ENCODE measurements around the gene TMEM259. TPM values are rescaled to one million over a fixed set of nuclear protein-coding genes. Genes with fewer than 3 reads are reported as not detected.
A peak's percentile ranks its signal among the peaks of the same experiment; 100 is the strongest.
"Not testable (repeated sequence)": the region's sequence is repeated elsewhere in the genome, so short reads cannot be mapped to it uniquely, and the experiment has no call there.

The TMEM259 gene
- total RNA-seq, 1 experiment from 2014 or later = 120 TPM

DNA sequence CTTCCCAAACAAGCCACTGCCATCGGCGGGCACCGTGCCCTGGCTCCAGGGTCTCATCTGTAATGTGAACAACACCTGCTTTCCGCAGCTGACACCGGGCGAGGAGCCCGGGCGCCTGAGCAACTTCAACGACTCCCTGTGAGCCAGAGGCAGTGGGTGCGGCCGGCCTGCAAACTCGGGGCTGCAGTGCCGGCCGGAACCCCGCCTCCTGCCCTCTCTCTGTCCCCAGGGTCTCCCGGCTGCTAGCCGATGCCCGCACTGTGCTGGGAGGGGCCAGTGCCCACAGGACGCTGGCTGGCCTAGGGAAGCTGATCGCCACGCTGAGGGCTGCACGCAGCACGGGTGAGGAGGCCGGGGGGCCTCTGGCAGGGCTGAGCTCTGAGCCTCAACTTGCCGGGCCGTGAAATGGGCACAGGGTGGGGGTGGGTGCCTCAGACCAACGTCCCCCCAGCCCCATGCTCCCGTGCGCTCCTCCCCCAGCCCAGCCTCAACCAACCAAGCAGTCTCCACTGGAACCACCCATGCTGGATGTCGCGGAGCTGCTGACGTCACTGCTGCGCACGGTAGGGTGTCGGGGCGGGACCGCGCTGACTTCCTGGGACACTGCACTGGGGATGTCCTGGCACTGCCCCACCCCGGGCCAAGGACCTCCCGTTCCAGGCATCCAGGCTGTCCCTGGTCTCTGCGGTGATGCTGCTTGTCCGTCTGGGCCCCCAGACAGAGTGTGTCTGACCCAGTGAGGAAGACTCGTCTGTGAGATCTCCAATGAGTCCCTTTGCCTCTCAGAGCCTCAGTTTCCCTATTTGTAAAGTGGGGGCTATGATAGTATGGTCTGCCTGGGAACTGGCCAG lies 21.1 kb upstream of the TMEM259 start:
- peak; percentile 89 for DNase-seq (ENCODE audit: low read depth)
- in situ Hi-C loops (cut with HindIII; ENCODE audit: low pct_unique_long_range_greater_than_20kb, low sequenced_read_pairs) = no loop called here

DNA sequence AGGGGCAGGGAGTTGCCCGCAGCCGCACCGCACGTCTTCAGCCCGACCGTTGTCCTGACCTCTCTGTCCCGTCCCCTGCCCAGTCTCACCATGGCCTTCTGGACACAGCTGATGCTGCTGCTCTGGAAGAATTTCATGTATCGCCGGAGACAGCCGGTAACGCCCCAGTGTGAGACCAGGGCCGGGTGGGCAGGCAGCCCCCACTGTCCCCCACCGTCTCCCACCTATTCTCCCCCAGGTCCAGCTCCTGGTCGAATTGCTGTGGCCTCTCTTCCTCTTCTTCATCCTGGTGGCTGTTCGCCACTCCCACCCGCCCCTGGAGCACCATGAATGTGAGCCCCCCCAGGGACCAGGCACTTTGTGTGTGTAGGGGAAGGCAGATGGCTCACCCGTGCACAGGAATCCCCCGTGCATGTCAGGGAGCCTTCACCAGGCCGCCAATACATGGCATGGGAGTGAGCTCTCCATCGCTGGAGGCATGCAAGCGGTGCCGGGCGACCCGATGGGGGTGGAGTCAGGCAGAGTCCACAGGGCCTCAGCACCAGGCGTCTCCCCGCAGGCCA lies 20.4 kb upstream of the TMEM259 start:
- DNase-seq (ENCODE audit: low read depth) = no peak
- in situ Hi-C loops (cut with HindIII; ENCODE audit: low pct_unique_long_range_greater_than_20kb, low sequenced_read_pairs) = no loop called here

DNA sequence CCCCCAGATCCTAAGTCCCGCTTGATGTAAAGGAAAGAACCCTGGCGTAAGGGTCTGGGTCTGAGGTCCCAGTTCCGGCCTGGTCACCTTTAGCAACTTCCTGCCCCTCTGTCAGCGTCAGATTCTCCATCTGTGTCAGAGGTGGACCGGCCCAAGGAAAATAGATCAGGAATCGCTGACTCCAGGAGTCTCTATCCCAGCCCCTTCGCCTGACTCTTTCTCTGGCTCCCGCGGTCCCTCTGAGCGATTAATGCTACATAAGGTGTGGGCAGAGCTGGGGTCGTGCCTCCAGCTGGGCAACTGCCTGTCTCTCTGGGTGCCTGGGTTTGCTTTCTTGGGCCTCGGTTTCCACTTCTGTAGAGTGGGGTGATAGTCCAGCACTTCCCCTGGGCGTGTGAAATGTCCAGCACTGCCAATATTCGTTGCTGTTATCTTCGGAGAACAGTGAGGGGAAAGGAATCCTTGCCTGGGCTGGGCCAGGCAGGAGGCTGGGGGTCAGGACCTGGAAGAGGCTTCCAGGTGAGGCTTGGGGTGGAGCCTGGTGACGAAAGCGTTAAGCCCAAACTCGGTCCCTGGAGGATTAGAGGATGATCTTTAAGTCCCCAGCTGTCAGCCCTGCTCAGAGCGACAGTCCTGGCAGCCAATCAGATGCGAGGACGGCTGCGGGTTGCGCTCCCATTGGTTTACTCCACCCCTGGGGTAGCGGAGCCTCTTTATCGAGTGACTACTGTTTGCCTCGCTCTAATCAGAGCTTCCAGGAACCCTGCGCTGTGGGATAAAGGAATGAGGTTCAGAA lies 19.8 kb upstream of the TMEM259 start:
- in situ Hi-C loops (cut with HindIII; ENCODE audit: low pct_unique_long_range_greater_than_20kb, low sequenced_read_pairs) = no loop called here
- peak; percentile 83 for DNase-seq (ENCODE audit: low read depth)

DNA sequence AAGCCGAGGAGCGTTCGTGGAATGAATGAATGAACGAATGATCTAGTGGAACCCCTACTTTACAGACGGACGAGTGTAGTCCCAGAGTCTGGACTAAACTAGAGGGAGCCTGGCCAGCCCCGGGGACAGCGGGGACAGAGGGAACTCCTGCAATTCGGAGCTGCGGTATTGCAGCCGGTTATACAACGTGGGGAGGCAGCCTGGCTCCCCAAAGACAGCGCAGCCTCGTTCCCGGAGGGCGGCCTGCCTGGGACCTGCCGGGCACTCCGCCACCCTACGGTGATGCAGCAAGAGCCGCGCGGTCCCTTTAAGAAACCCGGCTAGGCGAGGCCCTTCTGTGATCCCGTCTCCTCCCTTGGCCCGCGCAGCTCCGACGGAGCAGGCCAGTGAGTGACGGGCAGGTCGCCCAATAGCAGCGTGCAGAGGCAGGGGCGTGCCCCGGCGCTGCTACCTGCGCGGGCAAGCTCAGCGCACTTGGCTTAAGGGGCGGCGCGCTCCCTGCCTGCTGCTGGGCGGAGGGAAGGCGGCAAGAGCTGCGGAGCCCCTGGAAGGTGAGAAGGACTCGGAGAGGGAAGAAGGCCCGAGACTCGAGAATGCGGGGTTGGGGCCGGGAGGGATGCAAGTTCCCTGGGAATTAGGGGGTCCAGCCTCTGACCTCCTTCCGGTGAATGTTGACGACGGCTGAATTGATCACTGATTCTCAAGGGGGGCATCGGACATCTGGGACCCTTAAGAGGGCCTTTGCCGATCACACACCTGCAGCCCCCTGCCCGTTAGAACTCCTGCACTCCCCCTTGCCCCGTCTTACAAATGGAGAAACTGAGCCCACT lies 18.9 kb upstream of the TMEM259 start, which contains the start of gene ABCA7:
ABCA7 (plus strand) TSS at position 462 of the 830 bp plus-strand sequence. CDS start 1,255 bp downstream, outside the sequence.
- peak; percentile 92 for DNase-seq (ENCODE audit: low read depth)

DNA sequence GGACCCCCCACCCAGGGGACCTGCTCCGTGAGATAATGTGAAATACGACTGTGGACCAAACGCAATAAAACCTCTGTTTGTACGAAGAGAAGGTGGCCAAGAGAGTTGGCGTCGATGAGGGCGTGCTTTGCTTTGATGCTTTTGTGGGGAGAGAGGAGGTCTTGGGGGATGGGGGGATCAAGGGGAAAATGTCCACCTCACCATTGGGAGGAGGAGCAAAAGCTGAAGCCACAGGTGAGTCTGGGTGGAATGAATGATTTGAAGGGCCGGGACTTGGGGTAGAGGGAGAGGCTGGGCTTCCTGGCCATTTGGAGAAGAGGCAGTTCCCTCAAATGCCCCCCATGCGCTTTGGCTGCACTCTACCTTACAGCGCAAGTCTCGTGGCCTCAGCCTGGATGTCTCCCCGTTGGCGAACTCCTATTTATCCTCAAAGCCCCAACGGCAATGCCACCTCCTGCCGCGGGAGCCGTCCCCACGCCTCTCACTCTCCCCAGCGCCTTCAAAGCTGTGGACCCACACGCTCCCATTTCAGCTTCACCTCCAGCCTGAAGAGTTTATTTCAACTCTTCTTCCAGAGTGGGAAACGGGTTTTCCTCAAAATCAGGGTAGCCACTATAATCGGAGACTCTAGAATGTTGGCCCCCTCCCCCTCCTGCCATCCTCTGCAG lies 18.2 kb upstream of the TMEM259 start:
- no peak for DNase-seq (ENCODE audit: low read depth)
- in situ Hi-C loops (cut with HindIII; ENCODE audit: low pct_unique_long_range_greater_than_20kb, low sequenced_read_pairs) = no loop called here

More for the DNA sequence above, 18.9 kb upstream of the TMEM259 start, which contains the start of gene ABCA7:
- in situ Hi-C loops (cut with HindIII; ENCODE audit: low pct_unique_long_range_greater_than_20kb, low sequenced_read_pairs) = no loop called here

DNA sequence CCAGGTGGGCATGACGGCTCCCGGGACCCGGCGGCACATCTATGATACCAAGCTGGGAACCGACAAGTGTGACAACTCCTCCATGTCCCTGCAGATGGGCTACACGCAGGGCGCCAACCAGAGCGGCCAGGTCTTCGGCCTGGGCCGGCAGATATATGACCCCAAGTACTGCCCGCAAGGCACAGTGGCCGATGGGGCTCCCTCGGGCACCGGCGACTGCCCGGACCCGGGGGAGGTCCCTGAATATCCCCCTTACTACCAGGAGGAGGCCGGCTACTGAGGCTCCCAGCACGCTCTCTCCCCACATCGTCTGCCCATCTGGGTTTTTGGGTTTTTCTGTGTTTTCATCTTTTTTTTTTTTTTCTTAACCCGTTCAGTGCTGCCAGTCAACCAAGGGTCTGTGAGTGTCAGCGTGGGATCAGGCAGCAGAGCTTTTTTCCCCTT lies 16.7 kb upstream of the TMEM259 start:
- in situ Hi-C loops (cut with HindIII; ENCODE audit: low pct_unique_long_range_greater_than_20kb, low sequenced_read_pairs) = no loop called here
- no peak for DNase-seq (ENCODE audit: low read depth)

DNA sequence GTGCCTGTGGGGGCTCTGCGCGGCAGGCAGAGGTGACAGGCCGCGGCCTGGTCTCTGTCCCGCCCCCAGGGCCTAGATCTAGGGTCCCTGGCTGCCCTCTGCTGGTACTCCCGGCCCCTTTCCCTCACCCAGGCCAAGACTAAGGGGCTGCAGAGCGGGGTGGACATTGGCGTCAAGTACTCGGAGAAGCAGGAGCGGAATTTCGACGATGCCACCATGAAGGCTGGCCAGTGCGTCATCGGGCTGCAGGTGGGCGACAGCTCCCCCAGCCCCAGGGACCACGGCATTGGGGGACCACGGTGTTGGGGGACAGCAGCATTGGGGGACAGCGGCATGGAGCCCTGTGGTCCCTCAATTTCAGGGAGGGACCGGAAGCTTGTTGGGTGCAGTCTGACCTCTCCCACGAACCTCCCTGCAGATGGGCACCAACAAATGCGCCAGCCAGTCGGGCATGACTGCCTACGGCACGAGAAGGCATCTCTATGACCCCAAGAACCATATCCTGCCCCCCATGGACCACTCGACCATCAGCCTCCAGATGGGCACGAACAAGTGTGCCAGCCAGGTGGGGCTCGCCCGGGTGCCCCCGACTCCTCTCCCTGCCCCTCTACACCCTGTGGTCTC lies 15.2 kb upstream of the TMEM259 start:
- DNase-seq (ENCODE audit: low read depth) = no peak
- in situ Hi-C loops (cut with HindIII; ENCODE audit: low pct_unique_long_range_greater_than_20kb, low sequenced_read_pairs) = no loop called here

DNA sequence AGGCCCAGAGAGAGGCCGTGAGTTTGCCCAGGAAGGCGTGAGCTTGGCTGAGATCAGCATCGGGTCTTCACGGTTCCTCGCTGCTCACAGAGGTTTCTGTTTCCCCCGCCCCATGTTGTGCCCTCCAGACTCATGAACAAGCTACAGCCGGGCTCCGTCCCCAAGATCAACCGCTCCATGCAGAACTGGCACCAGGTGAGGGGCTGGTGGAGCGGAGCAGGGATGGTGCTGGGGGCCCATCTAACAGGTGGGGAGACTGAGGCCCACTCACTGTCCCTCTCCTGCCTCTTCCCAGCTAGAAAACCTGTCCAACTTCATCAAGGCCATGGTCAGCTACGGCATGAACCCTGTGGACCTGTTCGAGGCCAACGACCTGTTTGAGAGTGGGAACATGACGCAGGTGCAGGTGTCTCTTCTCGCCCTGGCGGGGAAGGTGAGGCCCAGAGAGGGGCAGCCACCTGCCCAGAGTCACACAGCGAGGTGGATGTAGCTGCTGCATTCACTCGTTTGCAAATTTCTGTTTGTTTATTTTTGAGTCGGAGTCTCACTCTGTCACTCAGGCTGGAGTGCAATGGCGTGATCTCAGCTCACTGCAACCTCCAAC lies 11.4 kb upstream of the TMEM259 start:
- in situ Hi-C loops (cut with HindIII; ENCODE audit: low pct_unique_long_range_greater_than_20kb, low sequenced_read_pairs) = no loop called here
- DNase-seq (ENCODE audit: low read depth) = no peak

DNA sequence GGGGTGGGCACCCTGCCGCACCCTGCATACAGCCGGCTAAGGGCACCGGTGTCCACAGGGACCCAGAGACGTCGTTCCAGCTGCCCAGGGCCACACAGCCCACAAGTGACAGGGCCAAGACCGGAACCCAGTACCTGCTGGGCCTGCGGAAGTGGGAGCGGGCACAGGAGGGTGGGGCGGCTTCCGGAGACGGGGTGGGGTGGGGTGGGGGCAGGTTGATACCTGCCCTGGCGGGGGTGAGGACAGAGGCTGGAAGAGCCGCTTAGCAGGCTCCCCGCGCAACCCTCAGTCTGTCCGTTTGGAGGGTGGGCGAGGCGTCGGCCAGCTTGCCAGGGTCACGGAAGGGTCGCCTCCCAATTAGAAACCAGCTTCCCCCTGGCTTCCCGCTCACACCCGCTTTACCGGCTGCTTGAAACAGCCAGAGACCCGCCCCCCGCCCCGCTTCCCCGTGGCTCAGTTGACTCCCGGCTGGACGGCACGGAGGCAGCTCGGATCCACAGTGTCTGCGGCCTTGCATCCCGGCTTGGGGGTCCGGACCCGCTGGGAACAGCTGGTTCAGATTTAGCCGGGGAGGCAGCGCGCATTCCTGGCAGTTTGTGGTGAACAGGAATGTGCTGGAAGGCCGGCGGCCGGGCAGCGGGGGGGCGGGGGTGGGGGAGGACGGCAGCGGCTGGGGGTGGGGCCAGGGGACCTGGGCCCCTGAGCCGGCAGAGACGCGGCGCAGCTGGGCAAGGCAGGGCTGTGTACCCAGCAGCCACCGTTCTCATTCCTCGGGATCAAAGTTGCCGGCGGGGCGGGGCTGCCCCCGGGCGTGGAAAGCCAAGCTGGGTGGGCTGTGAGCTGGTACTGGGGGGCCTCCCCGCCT lies 7.4 kb upstream of the TMEM259 start:
- in situ Hi-C loops (cut with HindIII; ENCODE audit: low pct_unique_long_range_greater_than_20kb, low sequenced_read_pairs) = no loop called here
- DNase-seq (ENCODE audit: low read depth) = peak; percentile 57

DNA sequence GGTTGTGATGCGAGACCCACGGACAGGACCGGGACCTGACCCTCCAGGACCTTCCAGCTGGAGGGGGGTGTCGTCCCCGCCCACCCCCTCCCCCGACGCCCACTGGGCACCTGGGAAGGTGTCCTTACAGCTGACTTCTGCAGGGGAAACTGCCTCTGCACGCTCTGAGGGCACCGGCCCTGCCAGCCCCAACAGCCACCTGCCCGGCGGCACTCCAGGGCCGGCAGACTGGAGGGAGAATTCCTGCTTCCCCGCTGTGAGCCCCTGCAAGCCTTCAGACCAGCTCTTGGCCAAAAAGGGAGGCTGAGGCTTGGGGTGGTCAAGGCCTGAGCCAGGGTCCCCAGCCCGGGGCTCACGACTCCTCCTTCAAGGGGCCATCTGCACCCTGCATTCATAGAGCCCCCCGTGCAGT lies 6.7 kb upstream of the TMEM259 start:
- in situ Hi-C loops (cut with HindIII; ENCODE audit: low pct_unique_long_range_greater_than_20kb, low sequenced_read_pairs) = no loop called here
- peak; percentile 20 for DNase-seq (ENCODE audit: low read depth)

DNA sequence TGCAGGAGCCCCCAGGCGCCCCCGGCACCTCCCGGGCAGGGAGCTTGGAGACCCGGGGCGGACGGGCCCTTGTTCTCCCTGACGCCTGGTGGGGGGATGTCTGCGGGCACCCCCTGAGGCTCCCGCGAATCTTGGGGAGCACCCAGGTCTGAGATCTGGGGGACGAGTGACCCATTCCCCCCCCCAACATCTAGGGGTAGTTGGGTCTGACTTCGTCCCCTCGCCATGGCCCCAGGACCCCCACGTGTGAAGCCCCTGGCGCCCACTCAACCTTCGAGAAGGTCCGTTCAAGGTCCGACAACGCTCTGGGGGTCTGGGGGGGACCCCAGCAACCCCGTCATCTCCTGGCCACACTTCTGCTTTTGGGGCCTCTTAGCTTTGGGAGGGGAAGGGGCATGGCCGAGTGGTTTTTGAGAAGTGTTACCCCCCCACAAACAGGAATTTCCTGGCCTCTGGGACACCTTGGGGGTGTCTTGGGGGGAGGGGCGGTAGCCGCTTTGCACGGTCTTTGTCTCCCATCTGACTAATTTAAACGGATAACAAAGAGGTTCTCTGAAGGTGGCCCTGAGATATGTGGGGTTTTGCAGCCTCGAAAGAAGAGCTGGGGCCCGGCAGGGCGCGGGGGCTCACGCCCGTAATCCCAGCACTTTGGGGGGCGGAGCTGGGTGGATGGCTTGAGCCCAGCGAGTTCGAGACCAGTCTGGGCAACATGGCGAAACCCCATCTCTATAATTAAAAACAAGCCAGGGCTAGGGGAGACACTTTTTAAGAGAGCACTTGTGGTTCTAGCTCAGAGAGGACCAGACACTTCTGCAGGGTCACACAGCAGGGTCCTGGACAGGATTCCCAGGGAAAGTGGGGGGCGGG lies 6.1 kb upstream of the TMEM259 start:
- in situ Hi-C loops (cut with HindIII; ENCODE audit: low pct_unique_long_range_greater_than_20kb, low sequenced_read_pairs) = no loop called here

DNA sequence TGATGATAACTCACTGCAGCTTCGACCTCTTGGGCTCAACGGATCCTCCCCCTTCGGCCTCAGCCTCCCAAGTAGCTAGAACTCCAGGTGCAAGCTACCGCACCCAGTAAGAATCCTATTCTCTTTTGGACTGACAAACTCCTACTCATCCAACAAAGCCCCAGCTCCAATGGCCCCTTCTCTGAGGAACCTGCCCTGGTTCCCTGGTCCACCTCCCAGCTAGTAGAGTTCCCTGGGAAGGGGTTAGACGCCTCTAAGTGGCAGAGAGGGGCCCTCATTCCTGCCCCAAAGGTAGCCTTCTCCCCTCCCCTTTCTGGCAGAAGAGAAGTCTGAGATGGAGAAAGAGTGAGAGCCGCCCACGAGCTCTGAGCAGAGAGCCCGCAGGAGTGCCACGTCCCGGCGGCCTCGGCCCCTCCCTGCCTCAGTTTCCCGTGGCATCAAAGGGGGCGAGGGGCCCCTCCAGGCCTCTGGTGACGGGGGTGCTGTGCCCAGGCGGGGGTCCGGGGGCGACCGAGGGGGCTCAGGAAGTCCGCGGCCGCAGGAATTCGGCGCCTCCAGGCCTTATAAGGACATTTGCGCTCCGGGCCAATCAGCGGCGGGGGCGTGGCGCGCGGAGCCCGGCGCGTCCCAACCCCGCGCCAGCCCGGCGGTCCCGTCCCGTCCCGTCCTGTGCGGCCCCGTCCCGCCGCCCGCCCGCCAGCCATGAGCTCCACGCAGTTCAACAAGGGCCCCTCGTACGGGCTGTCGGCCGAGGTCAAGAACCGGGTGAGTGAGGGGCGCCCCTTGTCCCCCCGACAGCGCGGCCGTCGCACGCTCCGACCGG lies 5.2 kb upstream of the TMEM259 start, which contains the start of gene CNN2:
CNN2 (plus strand) TSS at position 649 of the 823 bp plus-strand sequence; CDS start at position 703, 54 bp downstream.
- in situ Hi-C loops (cut with HindIII; ENCODE audit: low pct_unique_long_range_greater_than_20kb, low sequenced_read_pairs) = no loop called here
- peak; percentile 63 for DNase-seq (ENCODE audit: low read depth)

More for the DNA sequence above, 6.1 kb upstream of the TMEM259 start:
- no peak for DNase-seq (ENCODE audit: low read depth)

DNA sequence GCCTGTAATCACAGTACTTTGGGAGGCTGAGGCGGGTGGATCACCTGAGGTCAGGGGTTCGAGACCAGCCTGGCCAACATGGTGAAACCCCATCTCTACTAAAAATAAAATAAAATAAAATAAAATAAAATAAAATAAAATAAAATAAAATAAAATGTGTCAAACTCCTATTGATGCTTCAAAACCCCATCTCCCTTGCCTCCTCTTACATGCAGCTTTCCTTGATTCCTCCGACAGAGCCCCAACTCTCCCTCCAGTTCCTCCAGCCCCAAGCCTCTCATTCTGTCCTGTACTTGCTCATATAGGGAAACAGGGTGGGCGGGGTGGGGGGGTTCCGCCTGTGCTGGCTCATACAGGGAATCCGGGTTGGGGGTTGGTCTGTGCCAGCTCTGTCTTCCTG lies 4.2 kb upstream of the TMEM259 start:
- DNase-seq (ENCODE audit: low read depth); in situ Hi-C loops (cut with HindIII; ENCODE audit: low pct_unique_long_range_greater_than_20kb, low sequenced_read_pairs): not testable (repeated sequence)

DNA sequence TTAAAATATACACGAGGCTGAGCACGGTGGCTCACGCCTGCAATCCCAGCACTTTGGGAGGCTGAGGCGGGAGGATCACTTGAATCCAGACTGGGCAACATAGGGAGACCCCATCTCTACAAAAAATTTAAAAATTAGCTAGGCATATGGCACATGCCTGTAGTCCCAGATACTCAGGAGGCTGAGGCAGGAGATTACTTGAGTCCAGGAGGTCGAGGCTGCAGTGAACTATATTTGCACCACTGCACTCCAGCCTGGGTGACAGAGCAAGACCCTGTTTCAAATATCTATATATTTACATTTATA lies 2.9 kb upstream of the TMEM259 start:
- DNase-seq (ENCODE audit: low read depth); in situ Hi-C loops (cut with HindIII; ENCODE audit: low pct_unique_long_range_greater_than_20kb, low sequenced_read_pairs): not testable (repeated sequence)
